K562 (cell line): ENCODE results near the gene HSPB1. TPM values are rescaled to one million over a fixed set of nuclear protein-coding genes. Genes with fewer than 3 reads are reported as not detected.

Experiments used
- ATF2 ChIP-seq: sonication (generic); formaldehyde crosslinking; IDR thresholded peaks from 2 replicates; pipeline ENCODE4 v1.8.1; 2022; ENCODE audit warnings: missing genetic modification reagents
- CBX5 ChIP-seq: IDR thresholded peaks from 2 replicates; pipeline ENCODE4 v1.6.1; 2014; ENCODE audit warnings: low read depth, borderline replicate concordance
- CCNT2 ChIP-seq: IDR thresholded peaks from 2 replicates; pipeline ENCODE4 v1.6.1; 2011; ENCODE audit warnings: borderline replicate concordance, low read depth, mild to moderate bottlenecking, moderate library complexity, mixed read lengths, low read length; ENCODE audit not compliant: insufficient read length; ENCODE audit errors: extremely low read depth
- GTF2F1 ChIP-seq: IDR thresholded peaks from 2 replicates; pipeline ENCODE4 v1.6.1; 2011; ENCODE audit warnings: low read depth, low read length, improper control_type of control experiment
- MAFK ChIP-seq: IDR thresholded peaks from 2 replicates; pipeline ENCODE4 v1.6.1; 2011; ENCODE audit warnings: low read length, improper control_type of control experiment
- MBD1 ChIP-seq: fragments of 250-450 bp; sonication (Bioruptor Pico); IDR thresholded peaks from 2 replicates; pipeline ENCODE4 v1.8.0; 2022; ENCODE audit warnings: inconsistent platforms
- MLX ChIP-seq, 2 experiments: fragments of 450-650 bp in 1 of 2; sonication (generic) in 1 of 2; formaldehyde crosslinking; conservative IDR thresholded peaks; 2 replicates each; pipeline versions ENCODE4 v1.4.0 to v1.8.1; 2020 to 2022; ENCODE audit warnings: mild to moderate bottlenecking in 1 of 2, missing genetic modification reagents in 1 of 2
- MTA3 ChIP-seq: fragments of 450-650 bp; formaldehyde crosslinking; IDR thresholded peaks from 2 replicates; pipeline ENCODE4 v1.6.1; 2017; ENCODE audit warnings: mild to moderate bottlenecking, borderline replicate concordance
- PRDM10 ChIP-seq: fragments of 450-650 bp; IDR thresholded peaks from 2 replicates; pipeline ENCODE4 v1.6.1; 2018; ENCODE audit not compliant: partially characterized antibody
- SMAD1 ChIP-seq: fragments of 150-350 bp; IDR thresholded peaks from 2 replicates; pipeline ENCODE4 v1.6.1; 2014; ENCODE audit warnings: low read length, low read depth; ENCODE audit not compliant: partially characterized antibody
- STAT6 ChIP-seq: sonication (generic); formaldehyde crosslinking; IDR thresholded peaks from 2 replicates; pipeline ENCODE4 v1.8.1; 2023; ENCODE audit warnings: mild to moderate bottlenecking, missing genetic modification reagents
- USF2 ChIP-seq: sonication (generic); formaldehyde crosslinking; IDR thresholded peaks from 2 replicates; pipeline ENCODE4 v1.5.0; 2020; ENCODE audit warnings: missing genetic modification reagents
- ZNF282 ChIP-seq: sonication (generic); formaldehyde crosslinking; IDR thresholded peaks from 2 replicates; pipeline ENCODE4 v1.8.1; 2023; ENCODE audit warnings: missing genetic modification reagents
- ZNF584 ChIP-seq: fragments of 200-800 bp; sonication (Bioruptor generic); IDR thresholded peaks from 2 replicates; pipeline ENCODE4 v1.6.1; 2016; ENCODE audit warnings: low read depth, mild to moderate bottlenecking, missing genetic modification characterization, missing compliant biosample characterization
- polyA plus RNA-seq, 8 experiments: library from polyadenylated mRNA; depleted of rRNA in 4 of 8; stranded (reverse) in 5 of 8; unstranded in 3 of 8; fragments of >200 nt; fragmentation: Nextera tagmentation in 2 of 8; fragmentation: Illumina TruSeq in 1 of 8; extraction: Ambion mirVana in 2 of 8; extraction: Trizol in 1 of 8; gene quantifications; 2 replicates each; pipeline versions ENCODE4 v1.2.1 to v1.2.3, GENCODE V29; 2011 to 2014; ENCODE audit warnings: inconsistent platforms in 1 of 8, missing spikeins in 1 of 8
- total RNA-seq, 7 experiments: library from RNA; depleted of rRNA in 6 of 7; stranded (reverse); fragments of >200 nt in 6 of 7; fragmentation: Illumina TruSeq in 2 of 7; extraction: Trizol in 2 of 7; gene quantifications; 2 replicates each; pipeline versions ENCODE4 v1.2.1 to v1.2.3, GENCODE V29; 2011 to 2021; ENCODE audit warnings: low replicate concordance in 1 of 7

Gene HSPB1
- total and polyA plus RNA-seq, 9 of the 15 experiments (the other 6 are each of a cell fraction or from before 2014, with no cell fraction given) = 27.1 to 522 (median 138) TPM

- TF ChIP-seq STAT6 (CRISPR knock-in tag) (no peak), MBD1 (CRISPR knock-in tag) (no peak), CCNT2 (peak; percentile 55), GTF2F1 (no peak), SMAD1 (no peak), ATF2 (no peak), PRDM10 (peak; percentile 45), CBX5 (no peak), MTA3 (no peak; the same call in 1 of the 2 replicates), ZNF584 (CRISPR knock-in tag) (0 out of 2 replicates have a peak, but pooled peaks have one; percentile 19), USF2 (CRISPR knock-in tag) (no peak), ZNF282 (CRISPR knock-in tag) (no peak), MAFK (0 out of 2 replicates have a peak, but pooled peaks have one; percentile 8), MLX (CRISPR knock-in tag; conservative IDR thresholded peaks at IDR 0.05) (no peak)
Observed at GRCh38 chr7:76291351-76292212, 10.9 kb upstream of the HSPB1 start (continued).
